ENCODE data around the gene NRCAM. TPM values are rescaled to one million over a fixed set of nuclear protein-coding genes. Genes with fewer than 3 reads are reported as not detected.

NRCAM gene
- total RNA-seq, 1 donor from 2014 or later: 0.14 TPM

DNA sequence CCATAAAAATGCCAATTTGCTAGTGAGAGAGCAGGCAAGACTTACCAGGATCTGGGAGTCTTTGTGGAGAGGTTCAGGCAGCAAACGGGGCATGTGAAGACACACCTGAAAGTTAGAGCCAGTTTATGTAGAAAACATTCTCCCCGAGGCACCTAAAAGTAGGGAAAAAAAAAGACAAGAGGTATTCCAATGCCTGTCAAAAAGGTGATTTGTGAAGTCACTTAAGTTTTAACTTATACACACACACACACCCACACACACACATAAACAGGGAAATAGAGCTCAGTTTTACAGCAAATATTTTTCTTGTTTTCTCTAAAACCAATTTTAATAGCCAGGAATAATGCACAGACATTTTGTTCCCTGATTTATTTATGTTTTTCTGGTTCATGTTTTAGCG lies 326.0 kb downstream of the NRCAM start, which contains the start of gene LAMB4:
Gene LAMB4 (minus strand): TSS at position 101 of the 400 bp plus-strand sequence. CDS start 7,197 bp downstream, outside the sequence.
- Histone ChIP-seq H3K9me3 (replicated peaks) (no peaks in the 10 kb centered on the region), H3K4me3 (no peak within 1 kb of the TSS), H3K36me3 (no peaks in the 10 kb centered on the region), H3K4me1 (no peaks in the 10 kb centered on the region), H3K27ac (replicated peaks) (no peak within 1 kb of the TSS), H3K27me3 (ENCODE audit: low read depth) (no peaks in the 10 kb centered on the region)
- intact Hi-C loops (cut with micrococcal nuclease): no loop called here
- TF ChIP-seq, protein P1, sequence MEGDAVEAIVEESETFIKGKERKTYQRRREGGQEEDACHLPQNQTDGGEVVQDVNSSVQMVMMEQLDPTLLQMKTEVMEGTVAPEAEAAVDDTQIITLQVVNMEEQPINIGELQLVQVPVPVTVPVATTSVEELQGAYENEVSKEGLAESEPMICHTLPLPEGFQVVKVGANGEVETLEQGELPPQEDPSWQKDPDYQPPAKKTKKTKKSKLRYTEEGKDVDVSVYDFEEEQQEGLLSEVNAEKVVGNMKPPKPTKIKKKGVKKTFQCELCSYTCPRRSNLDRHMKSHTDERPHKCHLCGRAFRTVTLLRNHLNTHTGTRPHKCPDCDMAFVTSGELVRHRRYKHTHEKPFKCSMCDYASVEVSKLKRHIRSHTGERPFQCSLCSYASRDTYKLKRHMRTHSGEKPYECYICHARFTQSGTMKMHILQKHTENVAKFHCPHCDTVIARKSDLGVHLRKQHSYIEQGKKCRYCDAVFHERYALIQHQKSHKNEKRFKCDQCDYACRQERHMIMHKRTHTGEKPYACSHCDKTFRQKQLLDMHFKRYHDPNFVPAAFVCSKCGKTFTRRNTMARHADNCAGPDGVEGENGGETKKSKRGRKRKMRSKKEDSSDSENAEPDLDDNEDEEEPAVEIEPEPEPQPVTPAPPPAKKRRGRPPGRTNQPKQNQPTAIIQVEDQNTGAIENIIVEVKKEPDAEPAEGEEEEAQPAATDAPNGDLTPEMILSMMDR (IDR thresholded peaks at IDR 0.05; ENCODE audit: borderline replicate concordance): no peak
- DNase-seq: no peak

DNA sequence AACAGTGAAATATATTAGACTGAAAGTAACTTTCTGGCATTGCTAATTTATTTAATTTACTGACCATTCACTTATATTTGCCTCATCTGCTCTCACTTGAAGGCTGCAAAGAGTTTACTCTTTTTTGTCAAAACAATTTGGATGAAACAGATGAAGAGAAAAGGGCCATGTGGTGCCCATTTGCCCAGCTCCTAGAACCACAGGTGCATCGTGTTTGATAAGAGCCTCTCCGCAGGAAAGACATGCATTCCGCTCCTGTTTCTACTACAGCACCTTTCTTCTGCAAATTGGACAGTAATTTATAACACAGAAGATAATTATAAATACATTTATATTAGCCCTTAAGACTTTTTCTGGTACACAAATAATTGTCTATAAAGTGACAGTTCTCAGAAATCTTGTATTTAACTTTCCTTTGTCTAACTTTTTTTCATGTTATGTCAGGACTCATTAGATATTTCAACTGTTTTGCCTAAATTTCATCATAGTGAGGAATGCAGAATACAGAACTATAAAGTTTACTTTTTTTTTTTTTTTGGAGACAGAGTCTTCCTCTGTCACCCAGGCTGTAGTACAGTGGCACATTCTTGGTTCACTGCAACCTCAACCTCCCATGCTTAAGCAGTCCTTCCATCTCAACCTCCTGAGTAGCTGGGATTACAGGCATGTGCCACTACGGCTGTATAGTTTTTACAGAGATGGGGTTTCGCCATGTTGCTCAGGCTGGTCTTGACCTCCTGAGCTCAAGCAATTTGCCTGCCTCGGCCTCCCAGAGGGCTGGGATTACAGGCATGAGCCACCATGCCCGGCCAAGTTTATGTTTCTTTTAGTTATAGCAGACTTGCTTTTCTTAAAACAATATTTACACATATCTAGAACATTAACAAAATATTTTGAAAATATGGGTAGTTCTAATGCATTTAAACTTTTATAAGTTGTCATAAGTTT lies 326.9 kb downstream of the NRCAM start:
- no peak overlapping the region for H3K4me3 ChIP-seq
- no peaks in the 10 kb centered on the region for H3K9me3 ChIP-seq (replicated peaks)
- H3K4me1 ChIP-seq: no peaks in the 10 kb centered on the region
- TF ChIP-seq, protein P1 (IDR thresholded peaks at IDR 0.05; ENCODE audit: borderline replicate concordance): no peak
- no peak for DNase-seq
- H3K36me3 ChIP-seq: no peaks in the 10 kb centered on the region
- H3K27me3 ChIP-seq (ENCODE audit: low read depth): no peaks in the 10 kb centered on the region
- no peak overlapping the region for H3K27ac ChIP-seq (replicated peaks)
- intact Hi-C loops (cut with micrococcal nuclease): no loop called here

DNA sequence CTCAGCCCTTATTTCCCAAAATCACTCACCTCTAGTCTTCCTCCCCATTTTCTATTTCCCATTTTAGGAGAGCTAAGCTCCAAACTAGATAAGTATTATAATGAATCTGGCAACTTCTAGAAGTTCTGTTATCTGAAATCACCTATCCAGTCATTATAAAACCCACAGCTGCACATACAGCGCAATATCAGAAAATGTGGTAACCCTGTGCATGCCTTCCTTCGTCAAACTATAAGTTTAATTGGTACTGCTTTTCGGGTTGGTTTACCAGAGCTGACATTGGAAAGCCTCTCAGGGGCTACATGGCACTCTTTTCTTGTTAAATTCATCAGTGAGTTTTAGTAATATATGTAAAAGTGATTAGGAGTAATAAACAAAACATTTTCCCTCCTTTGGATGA lies 327.7 kb downstream of the NRCAM start:
- no peak overlapping the region for H3K4me3 ChIP-seq
- H3K27ac ChIP-seq (replicated peaks): no peak overlapping the region
- no peaks in the 10 kb centered on the region for H3K27me3 ChIP-seq (ENCODE audit: low read depth)
- intact Hi-C loops (cut with micrococcal nuclease): no loop called here
- H3K36me3 ChIP-seq: no peaks in the 10 kb centered on the region
- H3K4me1 ChIP-seq: no peaks in the 10 kb centered on the region
- no peaks in the 10 kb centered on the region for H3K9me3 ChIP-seq (replicated peaks)
- DNase-seq: no peak
- TF ChIP-seq, protein P1 (IDR thresholded peaks at IDR 0.05; ENCODE audit: borderline replicate concordance): no peak

DNA sequence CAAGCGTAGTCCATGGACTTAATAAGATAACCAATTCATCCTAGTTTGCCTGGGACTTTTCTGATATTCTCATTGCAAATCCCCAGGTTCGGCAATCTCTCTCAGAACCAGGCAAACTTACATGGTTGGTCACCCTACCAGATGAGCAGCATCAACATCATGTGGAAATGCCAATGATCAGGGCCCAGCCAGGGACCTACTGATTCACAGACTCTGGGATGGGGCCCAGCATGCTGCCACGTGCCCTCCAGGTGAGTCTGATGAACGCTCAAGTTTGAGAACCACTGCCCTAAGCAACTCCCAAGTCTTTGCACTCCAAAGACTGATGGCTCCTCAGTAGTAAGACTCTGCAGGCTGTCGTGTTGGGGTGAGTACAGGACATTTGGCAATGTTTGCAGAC lies 328.8 kb downstream of the NRCAM start:
- Histone ChIP-seq H3K9me3 (replicated peaks) (no peaks in the 10 kb centered on the region), H3K4me3 (no peak overlapping the region)
- intact Hi-C loops (cut with micrococcal nuclease): no loop called here

DNA sequence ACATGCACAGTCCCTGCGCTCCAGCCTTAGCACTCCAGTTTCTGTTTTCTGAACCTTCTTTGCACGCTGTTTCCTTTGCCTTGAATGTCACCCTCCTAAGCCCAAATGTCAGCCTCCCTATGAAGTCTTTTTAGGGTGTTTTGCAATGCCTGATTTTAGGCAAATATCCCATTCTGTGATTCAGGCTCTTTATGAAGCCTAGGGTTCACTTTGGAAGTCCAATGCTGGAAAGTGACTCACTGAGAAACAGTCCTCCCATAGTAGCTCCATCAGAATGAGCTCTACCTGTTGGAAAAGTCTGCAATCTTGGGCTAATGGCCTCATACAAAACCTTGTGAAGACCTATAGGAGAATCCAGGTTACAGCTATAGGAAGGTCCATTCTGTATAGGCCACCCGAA lies 331.4 kb downstream of the NRCAM start:
- H3K27me3 ChIP-seq (ENCODE audit: low read depth): no peaks in the 10 kb centered on the region
- H3K4me1 ChIP-seq: no peaks in the 10 kb centered on the region
- no peak overlapping the region for H3K27ac ChIP-seq (replicated peaks)
- TF ChIP-seq, protein P1 (IDR thresholded peaks at IDR 0.05; ENCODE audit: borderline replicate concordance): no peak
- DNase-seq: no peak
- no peaks in the 10 kb centered on the region for H3K9me3 ChIP-seq (replicated peaks)
- intact Hi-C loops (cut with micrococcal nuclease): no loop called here
- no peak overlapping the region for H3K4me3 ChIP-seq
- H3K36me3 ChIP-seq: no peaks in the 10 kb centered on the region

More for the DNA sequence above, 328.8 kb downstream of the NRCAM start:
- Histone ChIP-seq H3K27ac (replicated peaks) (no peak overlapping the region), H3K27me3 (ENCODE audit: low read depth) (no peaks in the 10 kb centered on the region), H3K4me1 (no peaks in the 10 kb centered on the region), H3K36me3 (no peaks in the 10 kb centered on the region)
- DNase-seq: no peak
- TF ChIP-seq, protein P1 (IDR thresholded peaks at IDR 0.05; ENCODE audit: borderline replicate concordance): no peak
